PC-3 (cell line): ENCODE data around the gene TXNL4B.

Experiments
- EZH2 ChIP-seq: fragments of 300-600 bp; sonication (generic); IDR thresholded peaks from one replicate; pipeline ENCODE4 v1.6.1; 2017; ENCODE audit warnings: antibody characterized with exemption, mild to moderate bottlenecking, low read length; ENCODE audit not compliant: unreplicated experiment
- TF ChIP-seq, protein P1 (sequence below): fragments of 300-600 bp; sonication (generic); conservative IDR thresholded peaks from 2 replicates; pipeline ENCODE4 v1.5.1; 2017; ENCODE audit warnings: antibody characterized with exemption, low read depth, mild to moderate bottlenecking, low read length

DNA sequence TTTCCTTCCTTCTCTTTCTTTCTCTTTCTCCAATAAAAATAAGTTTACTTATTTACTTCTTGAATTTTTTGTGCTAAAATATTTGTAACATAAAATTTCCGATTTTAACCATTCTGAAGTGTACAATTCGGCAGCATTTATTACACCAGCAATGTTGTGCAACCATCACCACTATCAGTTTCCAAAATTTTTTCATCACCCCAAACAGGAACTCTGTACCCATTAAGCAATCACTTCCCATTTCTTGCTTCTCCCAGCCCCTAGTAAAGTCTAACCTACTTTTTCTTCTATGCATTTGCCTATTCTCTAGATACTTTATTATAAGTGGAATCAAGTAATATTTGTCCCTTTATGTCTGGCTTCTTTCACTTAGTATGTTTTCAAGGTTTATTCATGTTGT lies 41.6 kb downstream of the TXNL4B start:
- TF ChIP-seq, protein P1, sequence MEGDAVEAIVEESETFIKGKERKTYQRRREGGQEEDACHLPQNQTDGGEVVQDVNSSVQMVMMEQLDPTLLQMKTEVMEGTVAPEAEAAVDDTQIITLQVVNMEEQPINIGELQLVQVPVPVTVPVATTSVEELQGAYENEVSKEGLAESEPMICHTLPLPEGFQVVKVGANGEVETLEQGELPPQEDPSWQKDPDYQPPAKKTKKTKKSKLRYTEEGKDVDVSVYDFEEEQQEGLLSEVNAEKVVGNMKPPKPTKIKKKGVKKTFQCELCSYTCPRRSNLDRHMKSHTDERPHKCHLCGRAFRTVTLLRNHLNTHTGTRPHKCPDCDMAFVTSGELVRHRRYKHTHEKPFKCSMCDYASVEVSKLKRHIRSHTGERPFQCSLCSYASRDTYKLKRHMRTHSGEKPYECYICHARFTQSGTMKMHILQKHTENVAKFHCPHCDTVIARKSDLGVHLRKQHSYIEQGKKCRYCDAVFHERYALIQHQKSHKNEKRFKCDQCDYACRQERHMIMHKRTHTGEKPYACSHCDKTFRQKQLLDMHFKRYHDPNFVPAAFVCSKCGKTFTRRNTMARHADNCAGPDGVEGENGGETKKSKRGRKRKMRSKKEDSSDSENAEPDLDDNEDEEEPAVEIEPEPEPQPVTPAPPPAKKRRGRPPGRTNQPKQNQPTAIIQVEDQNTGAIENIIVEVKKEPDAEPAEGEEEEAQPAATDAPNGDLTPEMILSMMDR, result no peak
- TF ChIP-seq EZH2, result no peak
